Body of pancreas (tissue), 4 donors: ENCODE measurements around the gene IDI2.

ENCODE experiments used
- POLR2A ChIP-seq, 3 donors: fragments of 450-650 bp; IDR thresholded peaks; one replicate each; pipeline ENCODE4 v1.6.1; 2016; ENCODE audit warnings: antibody characterized with exemption in 3 of 3, mild to moderate bottlenecking in 2 of 3
- TF ChIP-seq, protein P1 (sequence below), 7 experiments: fragments of 450-650 bp in 4 of 7; fragments of 200-600 bp in 3 of 7; sonication (generic) in 3 of 7; IDR thresholded peaks; one replicate each; pipeline ENCODE4 v1.5.1; 2016 to 2019; ENCODE audit warnings: antibody characterized with exemption in 7 of 7

GRCh38 chr10:1019362-1019761 is 6.3 kb downstream of the IDI2 start:
- TF ChIP-seq, protein P1, sequence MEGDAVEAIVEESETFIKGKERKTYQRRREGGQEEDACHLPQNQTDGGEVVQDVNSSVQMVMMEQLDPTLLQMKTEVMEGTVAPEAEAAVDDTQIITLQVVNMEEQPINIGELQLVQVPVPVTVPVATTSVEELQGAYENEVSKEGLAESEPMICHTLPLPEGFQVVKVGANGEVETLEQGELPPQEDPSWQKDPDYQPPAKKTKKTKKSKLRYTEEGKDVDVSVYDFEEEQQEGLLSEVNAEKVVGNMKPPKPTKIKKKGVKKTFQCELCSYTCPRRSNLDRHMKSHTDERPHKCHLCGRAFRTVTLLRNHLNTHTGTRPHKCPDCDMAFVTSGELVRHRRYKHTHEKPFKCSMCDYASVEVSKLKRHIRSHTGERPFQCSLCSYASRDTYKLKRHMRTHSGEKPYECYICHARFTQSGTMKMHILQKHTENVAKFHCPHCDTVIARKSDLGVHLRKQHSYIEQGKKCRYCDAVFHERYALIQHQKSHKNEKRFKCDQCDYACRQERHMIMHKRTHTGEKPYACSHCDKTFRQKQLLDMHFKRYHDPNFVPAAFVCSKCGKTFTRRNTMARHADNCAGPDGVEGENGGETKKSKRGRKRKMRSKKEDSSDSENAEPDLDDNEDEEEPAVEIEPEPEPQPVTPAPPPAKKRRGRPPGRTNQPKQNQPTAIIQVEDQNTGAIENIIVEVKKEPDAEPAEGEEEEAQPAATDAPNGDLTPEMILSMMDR (IDR thresholded peaks at IDR 0.05): no peak
- TF ChIP-seq POLR2A (IDR thresholded peaks at IDR 0.05): no peak
